Neural cell (in vitro differentiated cells): ENCODE data around the gene ABAT. TPM values are rescaled to one million over a fixed set of nuclear protein-coding genes. Genes with fewer than 3 reads are reported as not detected.

Experiments used
- H2AFZ ChIP-seq: fragments of 200-600, 300-800 bp; sonication (generic), shearing (Covaris generic); 2 replicates; pipeline ENCODE4 v1.6.0; 2014; ENCODE audit warnings: low read depth, mild to moderate bottlenecking, antibody characterized with exemption, low read length, moderate library complexity
- H3F3A ChIP-seq: fragments of 200-600 bp; shearing (Covaris generic); 2 replicates; pipeline ENCODE4 v1.6.1; 2016; ENCODE audit warnings: mild to moderate bottlenecking, moderate library complexity, mixed read lengths, antibody characterized with exemption, low read length; ENCODE audit not compliant: insufficient read depth, poor library complexity, severe bottlenecking
- H3K27ac ChIP-seq: fragments of 200-600, 300-800 bp; sonication (generic), shearing (Covaris generic); 2 replicates; pipeline ENCODE4 v1.5.1; 2014; ENCODE audit warnings: mild to moderate bottlenecking, low read length, moderate library complexity
- H3K27me3 ChIP-seq: fragments of 300-800, 200-600 bp; sonication (generic), shearing (Covaris generic); 2 replicates; pipeline ENCODE4 v1.6.0; 2014; ENCODE audit warnings: mild to moderate bottlenecking, low read depth, low read length, moderate library complexity; ENCODE audit not compliant: insufficient read depth
- H3K36me3 ChIP-seq: fragments of 300-800, 200-600 bp; sonication (generic), shearing (Covaris generic); 2 replicates; pipeline ENCODE4 v1.5.1; 2014; ENCODE audit warnings: mild to moderate bottlenecking, antibody characterized with exemption, low read length, moderate library complexity; ENCODE audit not compliant: insufficient read depth
- H3K4me2 ChIP-seq: fragments of 300-800, 200-600 bp; sonication (generic), shearing (Covaris generic); 2 replicates; pipeline ENCODE4 v1.6.0; 2014; ENCODE audit warnings: mild to moderate bottlenecking, low read length
- H3K4me3 ChIP-seq: fragments of 300-800, 200-600 bp; sonication (generic), shearing (Covaris generic); 2 replicates; pipeline ENCODE4 v1.5.1; 2014; ENCODE audit warnings: mild to moderate bottlenecking, low read length, moderate library complexity
- H3K79me2 ChIP-seq: fragments of 200-600 bp; shearing (Covaris generic); replicated peaks from 2 replicates; pipeline ENCODE4 v1.6.0; 2014; ENCODE audit warnings: mild to moderate bottlenecking, low read length, moderate library complexity; ENCODE audit not compliant: insufficient read depth
- H3K9ac ChIP-seq: fragments of 300-800, 200-600 bp; sonication (generic), shearing (Covaris generic); 2 replicates; pipeline ENCODE4 v1.6.1; 2016; ENCODE audit warnings: mild to moderate bottlenecking, low read length, mixed read lengths
- H3K9me2 ChIP-seq: fragments of 200-600 bp; shearing (Covaris generic); 2 replicates; pipeline ENCODE4 v1.6.1; 2016; ENCODE audit warnings: mild to moderate bottlenecking, low read length, mixed read lengths; ENCODE audit not compliant: insufficient read depth
- H3K9me3 ChIP-seq: fragments of 200-600, 300-800 bp; sonication (generic), shearing (Covaris generic); 2 replicates; pipeline ENCODE4 v1.6.1; 2016; ENCODE audit warnings: mild to moderate bottlenecking, mixed run types, low read length, moderate library complexity, mixed read lengths
- H4K20me1 ChIP-seq: fragments of 200-600 bp; shearing (Covaris generic); 2 replicates; pipeline ENCODE4 v1.6.1; 2016; ENCODE audit warnings: mild to moderate bottlenecking, mixed run types; ENCODE audit not compliant: insufficient read depth
- EP300 ChIP-seq: fragments of 450-650 bp; conservative IDR thresholded peaks from 2 replicates; pipeline ENCODE4 v1.6.1; 2014; ENCODE audit warnings: antibody characterized with exemption, mild to moderate bottlenecking, moderate library complexity; ENCODE audit not compliant: poor library complexity, severe bottlenecking
- EZH2 ChIP-seq: fragments of 200-600, 300-800 bp; shearing (Covaris generic), sonication (generic); IDR thresholded peaks from 2 replicates; pipeline ENCODE4 v1.6.1; 2014; ENCODE audit warnings: antibody characterized with exemption, low read length, borderline replicate concordance, mild to moderate bottlenecking; ENCODE audit not compliant: insufficient read depth, poor library complexity, severe bottlenecking
- MXI1 ChIP-seq: fragments of 450-650 bp; conservative IDR thresholded peaks from 2 replicates; pipeline ENCODE4 v1.6.1; 2014; ENCODE audit warnings: antibody characterized with exemption, mild to moderate bottlenecking; ENCODE audit not compliant: poor library complexity, severe bottlenecking
- POLR2AphosphoS5 ChIP-seq: IDR thresholded peaks from 2 replicates; pipeline ENCODE4 v1.6.1; 2012
- RAD21 ChIP-seq: fragments of 450-650 bp; conservative IDR thresholded peaks from 2 replicates; pipeline ENCODE4 v1.6.1; 2014; ENCODE audit warnings: antibody characterized with exemption, mild to moderate bottlenecking, moderate library complexity
- SMC3 ChIP-seq: fragments of 450-650 bp; conservative IDR thresholded peaks from 2 replicates; pipeline ENCODE4 v1.6.1; 2014; ENCODE audit warnings: antibody characterized with exemption, mild to moderate bottlenecking, moderate library complexity; ENCODE audit not compliant: poor library complexity
- TAF1 ChIP-seq: IDR thresholded peaks from 2 replicates; pipeline ENCODE4 v1.6.1; 2012; ENCODE audit warnings: low read depth
- polyA plus RNA-seq: library from polyadenylated mRNA; depleted of rRNA; stranded (reverse); fragments of >200 nt; gene quantifications from 2 replicates; pipeline ENCODE4 v1.2.3, GENCODE V29; 2014
- TF ChIP-seq, protein P1 (sequence below): fragments of 450-650 bp; IDR thresholded peaks from 2 replicates; pipeline ENCODE4 v1.5.1; 2014; ENCODE audit warnings: antibody characterized with exemption, mild to moderate bottlenecking, moderate library complexity; ENCODE audit not compliant: poor library complexity, severe bottlenecking
- TF ChIP-seq, protein P2 (sequence below): IDR thresholded peaks from 2 replicates; pipeline ENCODE4 v1.6.1; 2012; ENCODE audit warnings: borderline replicate concordance

The ABAT gene
- polyA plus RNA-seq, 1 donor from 2014 or later: 125 TPM

- Histone ChIP-seq H3K4me2 (no peak overlapping the region), H3K4me3 (no peak overlapping the region), H3K9me2 (no peaks in the 10 kb centered on the region), H3K9me3 (no peaks in the 10 kb centered on the region), H3K79me2 (no peaks in the 10 kb centered on the region), H3K27ac (no peak overlapping the region), H3K27me3 (no peaks in the 10 kb centered on the region), H3K9ac (no peak overlapping the region), H2AFZ (no peak overlapping the region), H3K36me3 (peaks cover 10% of the 10 kb centered on the region), H3F3A (no peaks in the 10 kb centered on the region), H4K20me1 (no peaks in the 10 kb centered on the region)
- TF ChIP-seq, protein P1, sequence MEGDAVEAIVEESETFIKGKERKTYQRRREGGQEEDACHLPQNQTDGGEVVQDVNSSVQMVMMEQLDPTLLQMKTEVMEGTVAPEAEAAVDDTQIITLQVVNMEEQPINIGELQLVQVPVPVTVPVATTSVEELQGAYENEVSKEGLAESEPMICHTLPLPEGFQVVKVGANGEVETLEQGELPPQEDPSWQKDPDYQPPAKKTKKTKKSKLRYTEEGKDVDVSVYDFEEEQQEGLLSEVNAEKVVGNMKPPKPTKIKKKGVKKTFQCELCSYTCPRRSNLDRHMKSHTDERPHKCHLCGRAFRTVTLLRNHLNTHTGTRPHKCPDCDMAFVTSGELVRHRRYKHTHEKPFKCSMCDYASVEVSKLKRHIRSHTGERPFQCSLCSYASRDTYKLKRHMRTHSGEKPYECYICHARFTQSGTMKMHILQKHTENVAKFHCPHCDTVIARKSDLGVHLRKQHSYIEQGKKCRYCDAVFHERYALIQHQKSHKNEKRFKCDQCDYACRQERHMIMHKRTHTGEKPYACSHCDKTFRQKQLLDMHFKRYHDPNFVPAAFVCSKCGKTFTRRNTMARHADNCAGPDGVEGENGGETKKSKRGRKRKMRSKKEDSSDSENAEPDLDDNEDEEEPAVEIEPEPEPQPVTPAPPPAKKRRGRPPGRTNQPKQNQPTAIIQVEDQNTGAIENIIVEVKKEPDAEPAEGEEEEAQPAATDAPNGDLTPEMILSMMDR: no peak
- TF ChIP-seq POLR2AphosphoS5: no peak
- TF ChIP-seq EZH2: no peak
- no peak for TF ChIP-seq EP300
- TF ChIP-seq SMC3: no peak
- TF ChIP-seq TAF1: no peak
- no peak for TF ChIP-seq RAD21
- TF ChIP-seq, protein P2, sequence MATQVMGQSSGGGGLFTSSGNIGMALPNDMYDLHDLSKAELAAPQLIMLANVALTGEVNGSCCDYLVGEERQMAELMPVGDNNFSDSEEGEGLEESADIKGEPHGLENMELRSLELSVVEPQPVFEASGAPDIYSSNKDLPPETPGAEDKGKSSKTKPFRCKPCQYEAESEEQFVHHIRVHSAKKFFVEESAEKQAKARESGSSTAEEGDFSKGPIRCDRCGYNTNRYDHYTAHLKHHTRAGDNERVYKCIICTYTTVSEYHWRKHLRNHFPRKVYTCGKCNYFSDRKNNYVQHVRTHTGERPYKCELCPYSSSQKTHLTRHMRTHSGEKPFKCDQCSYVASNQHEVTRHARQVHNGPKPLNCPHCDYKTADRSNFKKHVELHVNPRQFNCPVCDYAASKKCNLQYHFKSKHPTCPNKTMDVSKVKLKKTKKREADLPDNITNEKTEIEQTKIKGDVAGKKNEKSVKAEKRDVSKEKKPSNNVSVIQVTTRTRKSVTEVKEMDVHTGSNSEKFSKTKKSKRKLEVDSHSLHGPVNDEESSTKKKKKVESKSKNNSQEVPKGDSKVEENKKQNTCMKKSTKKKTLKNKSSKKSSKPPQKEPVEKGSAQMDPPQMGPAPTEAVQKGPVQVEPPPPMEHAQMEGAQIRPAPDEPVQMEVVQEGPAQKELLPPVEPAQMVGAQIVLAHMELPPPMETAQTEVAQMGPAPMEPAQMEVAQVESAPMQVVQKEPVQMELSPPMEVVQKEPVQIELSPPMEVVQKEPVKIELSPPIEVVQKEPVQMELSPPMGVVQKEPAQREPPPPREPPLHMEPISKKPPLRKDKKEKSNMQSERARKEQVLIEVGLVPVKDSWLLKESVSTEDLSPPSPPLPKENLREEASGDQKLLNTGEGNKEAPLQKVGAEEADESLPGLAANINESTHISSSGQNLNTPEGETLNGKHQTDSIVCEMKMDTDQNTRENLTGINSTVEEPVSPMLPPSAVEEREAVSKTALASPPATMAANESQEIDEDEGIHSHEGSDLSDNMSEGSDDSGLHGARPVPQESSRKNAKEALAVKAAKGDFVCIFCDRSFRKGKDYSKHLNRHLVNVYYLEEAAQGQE: no peak
- no peak for TF ChIP-seq MXI1
Observed at GRCh38 chr16:8777217-8777616, 102.8 kb downstream of the ABAT start.

DNA sequence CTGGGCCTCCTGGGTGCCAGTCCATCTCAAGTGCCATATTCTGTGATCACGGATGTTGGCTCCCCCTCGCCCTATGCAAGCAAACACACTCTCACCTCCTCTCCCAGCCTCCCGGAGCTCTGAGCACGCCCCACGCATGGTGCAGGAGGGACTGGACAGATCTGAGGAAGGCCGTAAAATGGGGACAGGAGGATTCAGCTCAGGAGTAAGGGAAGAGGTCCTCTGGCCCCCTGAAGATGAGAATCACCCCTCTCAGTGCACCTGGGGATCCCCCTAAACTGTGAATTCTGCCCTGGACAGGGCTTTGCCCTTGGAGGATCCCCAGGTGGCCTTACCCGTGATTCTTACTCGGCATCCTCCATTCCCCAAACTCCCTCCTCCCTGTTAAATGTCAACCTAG is 107.4 kb downstream of the ABAT start:
- no peak overlapping the region for H3K27ac ChIP-seq
- no peaks in the 10 kb centered on the region for H3K79me2 ChIP-seq
- no peaks in the 10 kb centered on the region for H3K9me2 ChIP-seq
- peaks cover 7% of the 10 kb centered on the region for H3K36me3 ChIP-seq
- H3K4me2 ChIP-seq: no peak overlapping the region
- no peaks in the 10 kb centered on the region for H4K20me1 ChIP-seq
- H3K9ac ChIP-seq: no peak overlapping the region
- no peak overlapping the region for H3K4me3 ChIP-seq
- no peak for TF ChIP-seq EP300
- no peak for TF ChIP-seq SMC3
- no peaks in the 10 kb centered on the region for H3K9me3 ChIP-seq
- H2AFZ ChIP-seq: no peak overlapping the region
- no peaks in the 10 kb centered on the region for H3K27me3 ChIP-seq
- no peaks in the 10 kb centered on the region for H3F3A ChIP-seq

- Histone ChIP-seq H3K9me3 (no peaks in the 10 kb centered on the region), H3K4me3 (no peak overlapping the region), H3K27me3 (no peaks in the 10 kb centered on the region), H3K27ac (no peak overlapping the region), H3K79me2 (no peaks in the 10 kb centered on the region), H4K20me1 (no peaks in the 10 kb centered on the region), H3K9me2 (no peaks in the 10 kb centered on the region), H3K4me2 (no peak overlapping the region), H3F3A (no peaks in the 10 kb centered on the region), H3K9ac (no peak overlapping the region), H3K36me3 (peaks cover 7% of the 10 kb centered on the region), H2AFZ (no peak overlapping the region)
- TF ChIP-seq EP300 (no peak), TAF1 (no peak), MXI1 (no peak), RAD21 (no peak), SMC3 (no peak)
- TF ChIP-seq, protein P1: no peak
Observed at GRCh38 chr16:8782673-8783072, 108.3 kb downstream of the ABAT start.
